Measurements from ENCODE around the gene MYO3B. TPM values are rescaled to one million over a fixed set of nuclear protein-coding genes. Genes with fewer than 3 reads are reported as not detected.

Gene MYO3B
- total RNA-seq, 4 donors from 2014 or later: 0.06 TPM; not detected in 3

DNA sequence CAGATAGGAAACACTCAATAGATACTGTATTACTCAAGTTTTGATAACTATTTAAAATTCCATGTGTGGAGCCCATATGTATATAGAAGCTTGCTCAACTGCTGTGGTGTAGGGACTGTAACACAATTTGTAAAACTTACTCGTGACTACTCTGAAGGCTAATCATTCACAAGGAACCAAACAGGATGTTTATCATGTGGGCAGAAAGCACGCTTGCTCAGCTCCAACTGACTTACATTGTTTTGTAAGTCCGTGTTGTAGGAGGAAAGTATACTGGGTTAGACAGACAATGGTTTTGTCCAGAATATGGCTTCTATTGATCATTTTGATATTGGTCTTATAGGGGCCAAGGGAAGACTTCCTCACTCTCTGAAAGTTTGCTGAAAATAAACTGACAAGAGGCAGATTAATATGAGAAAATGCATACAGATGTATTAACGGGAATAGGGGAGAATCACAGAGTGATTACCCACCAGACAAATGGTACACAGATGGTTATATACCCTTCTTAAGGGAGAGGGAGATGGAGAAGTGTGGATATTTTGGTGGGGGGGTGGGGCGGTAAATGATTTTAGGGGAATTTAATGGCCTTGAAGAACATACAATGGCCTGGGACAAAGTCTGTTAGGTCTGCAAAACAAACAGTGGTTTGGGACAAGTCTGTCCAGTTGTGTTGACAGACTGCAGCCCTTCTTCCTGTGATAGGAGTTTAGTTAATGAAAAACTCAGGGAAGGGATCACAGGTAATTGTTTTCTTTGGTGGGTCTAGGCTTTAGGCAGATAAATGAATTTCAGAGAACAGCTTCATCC, 277.9 kb downstream of the MYO3B start:
- Histone ChIP-seq H3K27ac (replicated peaks in 1 of 4) (no peak overlapping the region), H3K4me1 (no peaks in the 10 kb centered on the region), H3K36me3 (no peaks in the 10 kb centered on the region), H3K27me3 (peaks cover 0 to 7% (median 0%) of the 10 kb centered on the region in 4 donors), H3K4me3 (no peak overlapping the region), H3K9me3 (no peaks in the 10 kb centered on the region)
- TF ChIP-seq EP300 (IDR thresholded peaks at IDR 0.05) (no peak), POLR2AphosphoS5 (IDR thresholded peaks at IDR 0.05) (no peak), POLR2A (IDR thresholded peaks at IDR 0.05; ENCODE audit: low read depth) (no peak), CTCF (IDR thresholded peaks at IDR 0.05) (no peak)
- WGBS: 57% methylated on average over 5 of the region's 5 CpGs
- DNase-seq (ENCODE audit: extremely low spot score): no peak
- intact Hi-C loops (cut with DNase I): no loop called here

GRCh38 chr2:170456914-170457313, 279.0 kb downstream of the MYO3B start:
- Histone ChIP-seq H3K9me3 (no peaks in the 10 kb centered on the region), H3K4me1 (no peaks in the 10 kb centered on the region), H3K27me3 (peaks cover 0 to 7% (median 0%) of the 10 kb centered on the region in 4 donors), H3K27ac (replicated peaks in 1 of 4) (no peak overlapping the region), H3K4me3 (no peak overlapping the region), H3K36me3 (no peaks in the 10 kb centered on the region)
- TF ChIP-seq CTCF (IDR thresholded peaks at IDR 0.05): no peak
- TF ChIP-seq POLR2A (IDR thresholded peaks at IDR 0.05; ENCODE audit: low read depth): no peak
- 97% methylated on average over 3 of the region's 3 CpGs for WGBS
- intact Hi-C loops (cut with DNase I): no loop called here
- DNase-seq (ENCODE audit: extremely low spot score): no peak

DNA sequence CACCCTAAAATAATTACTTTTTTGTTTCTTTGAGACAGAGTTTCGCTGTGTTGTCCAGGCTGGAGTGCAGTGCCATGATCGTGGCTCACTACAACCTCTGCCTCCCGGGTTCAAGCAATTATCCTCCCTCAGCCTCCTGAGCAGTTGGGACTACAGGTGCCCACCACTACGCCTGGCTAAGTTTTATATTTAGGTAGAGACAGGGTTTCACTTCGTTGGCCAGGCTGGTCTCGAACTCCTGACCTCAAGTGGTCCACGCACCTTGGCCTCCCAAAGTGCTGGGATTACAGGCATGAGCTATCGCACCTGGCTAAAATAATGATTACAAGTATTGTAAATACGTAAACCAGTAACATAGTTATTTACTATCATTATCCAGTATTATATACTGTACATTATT, 279.8 kb downstream of the MYO3B start:
- peaks cover 0 to 7% (median 0%) of the 10 kb centered on the region in 4 donors for H3K27me3 ChIP-seq
- H3K9me3 ChIP-seq: no peaks in the 10 kb centered on the region
- TF ChIP-seq CTCF (IDR thresholded peaks at IDR 0.05) (no peak), POLR2AphosphoS5 (IDR thresholded peaks at IDR 0.05) (no peak)
- no peaks in the 10 kb centered on the region for H3K36me3 ChIP-seq
- no peak overlapping the region for H3K27ac ChIP-seq (replicated peaks in 1 of 4)
- intact Hi-C loops (cut with DNase I): no loop called here
- WGBS: 94% methylated on average over 9 of the region's 9 CpGs
- DNase-seq (ENCODE audit: extremely low spot score): no peak
- H3K4me3 ChIP-seq: no peak overlapping the region
- H3K4me1 ChIP-seq: no peaks in the 10 kb centered on the region

DNA sequence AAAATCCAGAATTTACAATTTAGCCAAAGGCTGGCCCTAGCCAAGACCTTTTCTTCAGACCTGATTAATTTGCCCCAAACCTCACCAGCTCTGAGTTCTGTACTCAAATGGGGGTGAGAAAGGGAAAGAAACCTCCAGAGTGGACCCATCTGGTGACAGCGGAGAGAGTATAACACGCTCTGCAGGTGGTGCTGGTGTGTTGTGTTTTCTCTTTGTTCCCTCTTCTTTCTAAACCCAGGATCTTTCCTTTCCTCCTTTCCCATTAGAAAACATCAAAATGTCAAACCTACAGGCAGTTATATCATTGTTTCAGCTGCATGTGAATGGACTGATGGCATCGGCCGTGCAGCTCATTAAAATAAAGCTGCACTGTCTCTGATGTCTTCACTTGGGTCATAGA, 283.9 kb downstream of the MYO3B start:
- Histone ChIP-seq H3K27ac (replicated peaks in 1 of 4) (no peak overlapping the region), H3K36me3 (no peaks in the 10 kb centered on the region), H3K27me3 (peaks cover 0 to 7% (median 0%) of the 10 kb centered on the region in 4 donors), H3K4me1 (no peaks in the 10 kb centered on the region), H3K9me3 (no peaks in the 10 kb centered on the region), H3K4me3 (no peak overlapping the region)
- TF ChIP-seq POLR2AphosphoS5 (IDR thresholded peaks at IDR 0.05) (no peak), CTCF (IDR thresholded peaks at IDR 0.05) (no peak), POLR2A (IDR thresholded peaks at IDR 0.05; ENCODE audit: low read depth) (no peak), EP300 (IDR thresholded peaks at IDR 0.05) (no peak)
- intact Hi-C loops (cut with DNase I): no loop called here
- WGBS: 75% methylated on average over 4 of the region's 4 CpGs
- no peak for DNase-seq (ENCODE audit: extremely low spot score)

All from esophagus muscularis mucosa (tissue), 4 donors.